Large intestine (tissue), 3 donors: Measurements from ENCODE around the gene STH. TPM values are rescaled to one million over a fixed set of nuclear protein-coding genes. Genes with fewer than 3 reads are reported as not detected.

Source experiments
- DNase-seq, 2 donors: peaks; one replicate each; pipeline versions ENCODE4 v3.0.0 to v3.0.0-alpha.2; 2013
- H3K27ac ChIP-seq: one replicate; pipeline ENCODE4 v1.5.1; 2013; ENCODE audit warnings: low read length
- H3K27me3 ChIP-seq: 2 replicates; pipeline ENCODE4 v1.6.1; 2013; ENCODE audit warnings: low read length; ENCODE audit not compliant: control insufficient read depth, insufficient read depth
- H3K36me3 ChIP-seq: 2 replicates; pipeline ENCODE4 v1.6.1; 2013; ENCODE audit warnings: low read length; ENCODE audit not compliant: control insufficient read depth, insufficient read depth
- H3K4me1 ChIP-seq: one replicate; pipeline ENCODE4 v1.6.1; 2013; ENCODE audit warnings: low read length; ENCODE audit not compliant: control insufficient read depth, insufficient read depth
- H3K4me3 ChIP-seq: one replicate; pipeline ENCODE4 v1.5.1; 2013; ENCODE audit warnings: low read length
- H3K9me3 ChIP-seq: one replicate; pipeline ENCODE4 v1.6.1; 2013; ENCODE audit warnings: mild to moderate bottlenecking, low read depth, low read length, moderate library complexity; ENCODE audit not compliant: control insufficient read depth
- WGBS: methylation state at CpG from one replicate; pipeline ENCODE4 v1.1.5; 2013; ENCODE audit warnings: low lambda C conversion rate; ENCODE audit not compliant: insufficient coverage; 5-methylcytosine and 5-hydroxymethylcytosine counted together
- polyA plus RNA-seq: library from polyadenylated mRNA; unstranded; fragments of 120-200 nt; gene quantifications from one replicate; pipeline ENCODE4 v1.2.1, GENCODE V29; 2013

STH gene
- polyA plus RNA-seq, 1 donor, result not detected

DNA sequence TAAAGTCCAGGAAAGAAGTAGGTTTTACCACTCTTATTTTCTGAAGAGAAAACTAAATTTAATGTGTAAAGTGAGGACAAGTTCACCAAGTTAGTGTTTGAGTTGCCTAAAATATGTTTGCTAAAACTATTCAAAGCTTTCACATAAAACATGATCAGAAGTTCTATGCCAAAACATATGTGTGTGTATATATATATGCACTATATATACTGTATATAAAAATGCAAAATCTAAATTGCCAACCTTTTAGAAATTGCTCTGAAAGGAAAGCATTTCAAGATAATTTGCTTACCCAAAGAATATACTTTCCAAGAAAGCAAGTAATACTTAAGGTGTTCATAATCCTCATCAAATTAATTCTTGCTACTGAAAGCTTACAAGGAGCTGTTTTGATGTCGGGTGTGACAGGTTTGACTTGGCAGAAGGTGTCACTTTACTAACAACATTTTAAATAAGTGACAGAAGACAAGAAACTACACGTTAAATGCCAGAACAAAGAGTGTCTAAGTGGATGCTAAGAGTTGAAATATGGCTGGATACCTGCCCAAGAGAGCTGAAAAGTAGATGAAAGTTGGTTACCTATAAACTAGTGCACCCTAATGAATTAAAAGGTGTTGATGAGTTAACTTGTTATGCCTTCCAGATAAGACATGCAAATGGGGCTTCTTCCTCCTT, 32.3 kb upstream of the STH start:
- Histone ChIP-seq H3K36me3 (no peaks in the 10 kb centered on the region), H3K27ac (no peak overlapping the region), H3K4me3 (no peak overlapping the region), H3K9me3 (no peaks in the 10 kb centered on the region), H3K27me3 (peaks cover 9% of the 10 kb centered on the region), H3K4me1 (no peaks in the 10 kb centered on the region)
- DNase-seq, result no peak
- WGBS, result no CpG with 5 or more reads among the region's 2 CpGs

GRCh38 chr17:45967378-45967777, 31.7 kb upstream of the STH start:
- DNase-seq, result no peak
- no peak overlapping the region for H3K4me3 ChIP-seq

DNA sequence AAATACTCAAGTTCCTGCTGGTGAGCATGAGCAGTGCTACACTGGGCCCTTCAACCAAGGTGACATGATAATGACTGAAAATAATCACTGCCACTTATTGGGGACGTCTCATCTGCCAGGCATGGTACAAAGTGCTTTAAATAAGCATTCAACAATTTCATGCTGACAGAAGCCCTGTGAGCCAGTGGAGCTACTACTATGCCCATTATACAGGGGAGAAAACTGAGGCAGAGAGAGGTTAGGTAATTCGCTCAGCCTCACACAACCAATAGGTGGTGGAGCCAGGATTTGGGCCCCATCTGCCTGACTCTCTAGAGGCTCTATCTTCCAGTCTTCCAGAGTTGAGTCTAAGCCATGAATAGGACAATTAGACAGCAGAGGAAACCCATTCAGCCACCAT, 30.3 kb upstream of the STH start:
- H3K9me3 ChIP-seq, result no peaks in the 10 kb centered on the region
- WGBS, result no CpG with 5 or more reads among the region's 2 CpGs
- no peak overlapping the region for H3K4me3 ChIP-seq
- peaks cover 9% of the 10 kb centered on the region for H3K27me3 ChIP-seq
- H3K4me1 ChIP-seq, result no peaks in the 10 kb centered on the region
- H3K36me3 ChIP-seq, result no peaks in the 10 kb centered on the region
- no peak overlapping the region for H3K27ac ChIP-seq
- DNase-seq, result no peak

More at GRCh38 chr17:45967378-45967777, 31.7 kb upstream of the STH start:
- Histone ChIP-seq H3K36me3 (no peaks in the 10 kb centered on the region), H3K27me3 (peaks cover 9% of the 10 kb centered on the region), H3K27ac (no peak overlapping the region), H3K9me3 (no peaks in the 10 kb centered on the region), H3K4me1 (no peaks in the 10 kb centered on the region)
- WGBS, result no CpG with 5 or more reads among the region's 5 CpGs

DNA sequence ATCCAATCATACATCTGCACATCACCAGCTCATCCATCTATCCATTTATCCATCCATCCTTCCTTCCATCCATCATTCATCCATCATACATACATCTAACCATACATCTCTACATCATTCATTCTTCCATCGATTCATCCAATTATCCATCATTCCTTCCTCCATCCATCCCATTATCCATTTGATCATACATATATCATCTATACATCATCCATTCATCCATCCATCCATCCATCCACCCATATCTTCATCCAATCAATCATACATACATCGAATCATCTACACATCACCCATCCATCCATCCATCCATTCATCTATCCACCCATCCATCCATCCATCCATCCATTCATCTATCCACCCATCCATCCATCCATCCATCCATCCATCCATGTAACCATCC, 29.3 kb upstream of the STH start:
- no peak for DNase-seq
- H3K36me3 ChIP-seq, result no peaks in the 10 kb centered on the region
- H3K27me3 ChIP-seq, result peaks cover 9% of the 10 kb centered on the region
- no peaks in the 10 kb centered on the region for H3K9me3 ChIP-seq
- WGBS, result 94% methylated on average over 2 of the region's 2 CpGs
- H3K4me3 ChIP-seq, result no peak overlapping the region
- H3K4me1 ChIP-seq, result no peaks in the 10 kb centered on the region
- H3K27ac ChIP-seq, result no peak overlapping the region

DNA sequence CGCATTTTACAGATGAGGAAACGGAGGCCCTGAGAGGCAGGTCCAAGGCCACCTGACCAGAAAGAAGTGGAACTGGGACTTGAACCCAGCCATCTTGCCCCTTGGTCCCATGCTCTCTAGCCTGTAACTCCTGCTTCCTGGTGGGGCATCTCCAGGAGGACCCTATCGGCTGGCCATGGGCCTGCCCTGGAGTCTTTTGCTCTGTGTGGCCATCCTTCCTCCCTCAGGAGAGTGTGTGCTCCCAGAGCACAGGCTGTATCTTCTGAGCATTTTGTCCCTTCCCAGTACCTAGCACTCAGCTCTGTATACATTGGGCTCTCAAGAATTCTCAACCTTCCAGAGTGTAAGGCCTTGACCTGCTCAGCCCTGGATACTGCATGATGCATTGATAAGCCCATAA, 28.4 kb upstream of the STH start:
- no peak for DNase-seq
- Histone ChIP-seq H3K36me3 (no peaks in the 10 kb centered on the region), H3K4me1 (no peaks in the 10 kb centered on the region), H3K9me3 (no peaks in the 10 kb centered on the region), H3K4me3 (no peak overlapping the region), H3K27ac (no peak overlapping the region), H3K27me3 (peaks cover 9% of the 10 kb centered on the region)
- WGBS, result no CpG with 5 or more reads among the region's 3 CpGs

- Histone ChIP-seq H3K4me3 (no peak overlapping the region), H3K9me3 (no peaks in the 10 kb centered on the region), H3K27ac (no peak overlapping the region), H3K27me3 (peaks cover 9% of the 10 kb centered on the region), H3K4me1 (no peaks in the 10 kb centered on the region), H3K36me3 (no peaks in the 10 kb centered on the region)
- no peak for DNase-seq
- WGBS, result no CpG with 5 or more reads among the region's 14 CpGs
Measured at GRCh38 chr17:45971698-45972141, 27.3 kb upstream of the STH start.

- no peak for DNase-seq
- no peaks in the 10 kb centered on the region for H3K36me3 ChIP-seq
- H3K4me1 ChIP-seq, result no peaks in the 10 kb centered on the region
- peaks cover 4% of the 10 kb centered on the region for H3K27me3 ChIP-seq
- H3K4me3 ChIP-seq, result no peak overlapping the region
- no CpG with 5 or more reads among the region's 3 CpGs for WGBS
- no peak overlapping the region for H3K27ac ChIP-seq
- H3K9me3 ChIP-seq, result no peaks in the 10 kb centered on the region
Measured at GRCh38 chr17:45972531-45972930, 26.5 kb upstream of the STH start.

- DNase-seq, result no peak
- WGBS, result no CpG with 5 or more reads among the region's 12 CpGs
- Histone ChIP-seq H3K9me3 (no peaks in the 10 kb centered on the region), H3K27ac (no peak overlapping the region), H3K4me3 (no peak overlapping the region), H3K4me1 (no peaks in the 10 kb centered on the region), H3K27me3 (peaks cover 1% of the 10 kb centered on the region), H3K36me3 (no peaks in the 10 kb centered on the region)
Measured at GRCh38 chr17:45973099-45973780, 25.8 kb upstream of the STH start.

DNA sequence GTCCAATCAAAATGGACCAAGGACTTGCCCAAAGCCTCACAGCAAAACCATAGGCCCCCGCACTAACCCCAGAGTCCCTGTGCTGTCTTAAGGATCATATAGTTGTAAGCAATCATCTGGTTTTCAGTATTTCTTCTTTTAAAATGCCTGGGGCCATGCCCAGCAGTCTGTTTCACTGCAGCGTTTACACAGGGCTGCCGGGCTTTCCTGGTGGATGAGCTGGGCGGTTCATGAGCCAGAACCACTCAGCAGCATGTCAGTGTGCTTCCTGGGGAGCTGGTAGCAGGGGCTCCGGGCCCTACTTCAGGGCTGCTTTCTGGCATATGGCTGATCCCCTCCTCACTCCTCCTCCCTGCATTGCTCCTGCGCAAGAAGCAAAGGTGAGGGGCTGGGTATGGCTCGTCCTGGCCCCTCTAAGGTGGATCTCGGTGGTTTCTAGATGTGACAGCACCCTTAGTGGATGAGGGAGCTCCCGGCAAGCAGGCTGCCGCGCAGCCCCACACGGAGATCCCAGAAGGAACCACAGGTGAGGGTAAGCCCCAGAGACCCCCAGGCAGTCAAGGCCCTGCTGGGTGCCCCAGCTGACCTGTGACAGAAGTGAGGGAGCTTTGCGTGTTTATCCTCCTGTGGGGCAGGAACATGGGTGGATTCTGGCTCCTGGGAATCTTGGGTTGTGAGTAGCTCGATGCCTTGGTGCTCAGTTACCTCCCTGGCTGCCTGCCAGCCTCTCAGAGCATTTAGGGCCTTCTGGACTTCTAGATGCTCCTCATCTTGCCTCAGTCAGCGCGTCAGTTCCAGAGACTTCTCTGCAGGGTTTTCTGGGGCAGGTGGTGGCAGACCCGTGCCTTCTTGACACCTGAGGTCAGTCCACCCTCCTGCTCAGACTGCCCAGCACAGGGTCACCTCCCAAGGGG, 24.8 kb upstream of the STH start:
- H3K27me3 ChIP-seq, result no peaks in the 10 kb centered on the region
- H3K4me1 ChIP-seq, result no peaks in the 10 kb centered on the region
- H3K4me3 ChIP-seq, result no peak overlapping the region
- no peak overlapping the region for H3K27ac ChIP-seq
- no peak for DNase-seq
- no peaks in the 10 kb centered on the region for H3K36me3 ChIP-seq
- no peaks in the 10 kb centered on the region for H3K9me3 ChIP-seq
- no CpG with 5 or more reads among the region's 17 CpGs for WGBS

- Histone ChIP-seq H3K27ac (no peak overlapping the region), H3K4me3 (no peak overlapping the region), H3K4me1 (no peaks in the 10 kb centered on the region), H3K27me3 (no peaks in the 10 kb centered on the region), H3K36me3 (no peaks in the 10 kb centered on the region), H3K9me3 (no peaks in the 10 kb centered on the region)
- DNase-seq, result no peak
- no CpG with 5 or more reads among the region's 10 CpGs for WGBS
Measured at GRCh38 chr17:45974916-45975630, 24.0 kb upstream of the STH start.
